SKM-1 treated with dmso at 0.1 percent for 144 hours (cell line): ENCODE results near the gene METTL1.
"Not testable (repeated sequence)": the region's sequence is repeated elsewhere in the genome, so short reads cannot be mapped to it uniquely, and the experiment has no call there.

ENCODE experiments used
- DNase-seq: peaks from one replicate; lab custom pipeline; 2025; ENCODE audit not compliant: unreplicated experiment; lab: John Stamatoyannopoulos, UW

The METTL1 gene

DNA sequence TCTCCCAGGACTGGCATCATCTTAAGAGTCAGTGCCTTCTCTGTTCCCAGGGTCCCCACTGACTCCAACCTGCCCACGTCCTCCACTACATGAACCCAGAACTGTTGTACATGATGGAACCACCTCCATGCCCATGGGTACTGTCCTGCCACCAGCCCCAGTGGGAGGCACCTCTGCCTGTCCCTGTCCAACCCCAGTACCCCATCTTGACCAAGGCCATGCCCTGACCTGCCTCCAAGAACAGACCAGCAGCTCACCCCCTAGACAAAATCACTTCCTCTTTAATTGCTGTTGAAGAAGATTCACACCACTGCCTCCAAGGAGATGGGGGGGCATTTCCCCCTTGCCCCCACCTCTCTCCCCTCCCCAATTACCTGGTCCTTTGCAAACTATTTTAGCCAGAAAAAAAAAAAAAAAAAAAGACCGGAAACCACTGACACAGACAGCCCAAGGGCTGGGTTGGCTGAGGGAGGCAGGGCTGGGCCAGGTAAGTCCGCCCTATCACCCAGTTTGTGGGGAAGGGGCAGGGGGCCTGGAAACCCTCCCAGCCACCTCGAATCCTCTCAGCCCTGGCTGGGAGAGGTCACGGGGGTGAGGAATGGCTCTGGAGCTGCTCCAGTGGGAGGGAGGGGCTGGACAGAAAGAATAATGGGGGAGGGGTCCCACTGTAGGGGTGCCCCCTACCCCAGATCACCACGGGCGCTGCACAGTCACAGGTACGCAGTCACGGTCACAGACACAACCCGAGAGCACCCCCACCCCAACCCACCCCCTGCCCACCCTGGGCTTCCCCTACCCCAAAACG is 46.8 kb downstream of the METTL1 start:
- DNase-seq = no peak

DNA sequence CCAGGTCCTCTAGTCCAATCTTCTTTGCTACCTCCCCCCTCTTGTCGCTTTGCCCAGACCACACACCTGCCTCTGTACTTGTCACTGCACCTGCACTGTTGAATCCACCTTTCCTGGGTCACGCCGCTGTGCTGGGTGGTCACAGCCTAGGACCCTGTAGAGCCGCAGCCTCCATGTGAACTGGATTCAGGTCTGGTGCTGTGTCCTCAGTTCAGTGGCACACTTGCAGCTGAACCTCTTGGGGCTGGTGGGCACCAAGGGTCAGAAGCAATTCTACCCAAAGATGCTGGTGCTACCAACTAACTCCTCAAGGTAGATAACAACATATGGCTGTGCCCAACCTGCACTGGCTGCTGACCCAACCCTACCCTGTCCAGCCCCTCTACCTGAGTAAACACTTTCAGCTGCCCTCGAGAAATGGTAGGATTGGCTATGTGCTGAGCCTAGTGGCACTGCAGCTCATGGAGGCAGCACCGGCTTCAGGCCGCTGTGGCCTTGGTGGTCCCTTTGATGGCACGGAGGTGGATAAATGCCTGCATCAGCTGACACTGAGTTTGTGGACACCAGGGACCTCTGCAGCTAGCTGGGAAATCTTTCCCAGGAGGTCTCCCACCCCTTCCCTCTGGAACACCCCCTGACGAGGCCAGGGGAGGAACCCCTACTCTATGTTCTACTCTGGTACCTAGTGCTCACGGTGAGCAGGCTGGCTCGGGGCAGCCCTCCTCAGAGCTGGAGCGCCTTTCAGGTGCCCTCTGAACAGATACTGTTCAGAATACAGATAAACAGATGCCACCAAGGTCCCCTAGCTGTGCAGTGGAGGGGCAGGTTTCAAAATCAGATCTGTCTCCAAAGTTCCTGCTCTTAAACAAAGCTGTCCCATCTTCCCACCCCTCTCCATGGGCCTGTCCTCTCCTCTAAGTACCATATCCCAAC is 47.6 kb downstream of the METTL1 start:
- DNase-seq = no peak

DNA sequence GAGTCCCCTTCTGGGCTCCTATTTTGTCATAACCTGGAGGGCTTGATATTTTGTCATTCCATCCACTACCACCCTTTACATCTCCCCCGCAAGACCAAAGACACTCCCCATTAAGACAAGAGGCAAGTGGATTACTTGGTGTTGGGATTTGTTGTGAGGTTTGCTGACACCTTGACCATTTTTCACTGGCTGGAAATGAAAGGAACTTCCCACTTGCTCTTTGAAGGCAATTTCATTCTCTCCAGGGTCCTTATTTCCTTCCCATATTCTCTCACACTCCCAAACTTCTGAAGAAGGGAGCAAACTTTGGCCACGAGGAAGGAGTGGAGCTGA is 48.3 kb downstream of the METTL1 start:
- DNase-seq = no peak

DNA sequence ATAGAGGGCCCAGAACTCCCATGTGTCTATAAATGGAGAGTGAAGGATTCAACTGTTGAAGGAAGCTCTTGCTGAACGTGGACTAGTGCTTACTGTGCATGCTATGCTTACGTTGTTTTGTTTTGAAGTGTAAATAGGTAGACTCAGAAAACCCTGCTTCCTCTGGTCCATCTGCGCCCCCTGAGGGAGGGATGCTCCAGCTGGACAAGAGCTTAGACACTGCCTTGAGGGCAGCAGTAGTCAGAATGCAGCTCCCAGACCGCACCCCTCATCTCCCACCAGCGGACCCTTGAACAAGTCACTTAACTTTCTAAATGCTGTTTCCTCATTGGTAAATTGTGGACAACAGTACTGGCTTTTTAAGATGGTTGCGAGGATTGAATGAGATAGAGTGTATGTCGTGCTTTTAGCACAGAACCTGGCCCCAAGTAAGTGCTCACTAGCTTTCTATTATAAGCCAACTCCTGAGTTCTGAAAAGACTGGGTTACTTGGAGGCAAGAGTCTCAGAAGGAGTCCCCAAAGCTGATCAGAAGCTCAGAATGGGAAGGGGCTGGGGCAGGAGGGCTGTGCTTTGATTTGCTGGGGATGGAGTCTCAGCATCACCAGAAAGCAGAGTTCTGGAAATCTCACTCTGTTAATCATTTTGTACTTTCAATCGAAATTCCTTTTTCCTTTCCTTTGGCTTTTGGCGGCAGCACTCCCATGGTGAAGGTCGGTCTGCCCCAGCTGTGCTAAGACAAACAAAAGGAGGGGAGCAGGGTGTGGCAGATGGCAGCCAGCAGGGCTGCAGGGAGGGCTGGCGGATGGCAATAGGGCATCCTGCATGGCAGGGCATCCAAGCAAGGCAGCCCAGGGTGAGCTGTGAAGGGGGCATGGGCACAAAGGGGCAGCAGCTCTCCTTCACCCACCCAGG is 48.9 kb downstream of the METTL1 start:
- DNase-seq = no peak

DNA sequence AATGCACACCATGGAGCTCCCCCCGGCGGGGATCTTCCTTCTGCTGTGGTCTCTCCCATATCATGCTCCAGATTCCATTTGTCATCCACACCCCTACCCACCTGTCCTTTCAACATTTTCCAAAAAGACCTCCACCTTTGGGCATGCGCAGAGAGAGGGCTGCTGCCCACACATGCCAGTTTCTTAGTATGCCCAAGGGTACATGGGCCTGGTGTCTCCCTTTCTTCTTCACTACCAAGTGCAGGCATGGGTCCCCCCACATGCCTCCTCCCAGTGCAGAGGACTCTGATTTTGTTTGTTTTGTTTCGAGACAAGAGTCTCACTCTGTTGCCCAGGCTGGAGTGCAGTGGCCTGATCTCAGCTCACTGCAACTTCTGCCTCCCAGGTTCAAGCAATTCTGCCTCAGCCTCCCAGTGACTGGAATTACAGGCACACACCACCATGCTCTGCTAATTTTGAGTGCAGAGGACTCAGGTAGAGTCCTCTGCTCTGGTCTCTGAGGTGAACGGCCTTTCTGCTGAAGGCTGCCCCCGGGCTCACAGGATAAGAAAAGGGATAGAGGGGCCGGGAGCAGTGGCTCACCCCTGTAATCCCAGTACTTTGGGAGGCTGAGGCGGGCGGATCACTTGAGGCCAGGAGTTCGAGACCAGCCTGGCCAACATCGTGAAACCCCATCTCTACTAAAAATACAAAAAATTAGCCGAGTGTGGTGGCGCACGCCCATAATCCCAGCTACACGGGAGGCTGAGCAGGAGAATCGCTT is 49.9 kb downstream of the METTL1 start:
- DNase-seq = not testable (repeated sequence)

DNA sequence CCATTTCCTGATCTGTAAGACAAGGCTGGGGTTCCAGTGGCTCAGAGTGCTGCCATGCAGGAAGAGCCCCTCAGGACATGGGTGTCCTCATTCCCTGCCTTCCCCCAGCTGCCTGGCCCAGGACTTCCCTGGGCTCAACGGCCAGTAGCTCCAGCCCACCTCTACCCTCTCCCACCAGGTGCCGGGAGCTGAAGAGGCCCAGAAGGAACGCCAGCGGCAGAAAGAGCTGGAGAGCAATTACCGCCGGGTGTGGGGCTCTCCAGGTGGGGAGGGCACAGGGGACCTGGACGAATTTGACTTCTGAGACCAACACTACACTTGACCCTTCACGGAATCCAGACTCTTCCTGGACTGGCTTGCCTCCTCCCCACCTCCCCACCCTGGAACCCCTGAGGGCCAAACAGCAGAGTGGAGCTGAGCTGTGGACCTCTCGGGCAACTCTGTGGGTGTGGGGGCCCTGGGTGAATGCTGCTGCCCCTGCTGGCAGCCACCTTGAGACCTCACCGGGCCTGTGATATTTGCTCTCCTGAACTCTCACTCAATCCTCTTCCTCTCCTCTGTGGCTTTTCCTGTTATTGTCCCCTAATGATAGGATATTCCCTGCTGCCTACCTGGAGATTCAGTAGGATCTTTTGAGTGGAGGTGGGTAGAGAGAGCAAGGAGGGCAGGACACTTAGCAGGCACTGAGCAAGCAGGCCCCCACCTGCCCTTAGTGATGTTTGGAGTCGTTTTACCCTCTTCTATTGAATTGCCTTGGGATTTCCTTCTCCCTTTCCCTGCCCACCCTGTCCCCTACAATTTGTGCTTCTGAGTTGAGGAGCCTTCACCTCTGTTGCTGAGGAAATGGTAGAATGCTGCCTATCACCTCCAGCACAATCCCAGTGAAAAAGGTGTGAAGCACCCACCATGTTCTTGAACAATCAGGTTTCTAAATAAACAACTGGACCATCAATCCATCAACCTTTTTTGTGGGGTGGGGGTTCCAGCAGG is 51.0 kb downstream of the METTL1 start:
- no peak for DNase-seq

DNA sequence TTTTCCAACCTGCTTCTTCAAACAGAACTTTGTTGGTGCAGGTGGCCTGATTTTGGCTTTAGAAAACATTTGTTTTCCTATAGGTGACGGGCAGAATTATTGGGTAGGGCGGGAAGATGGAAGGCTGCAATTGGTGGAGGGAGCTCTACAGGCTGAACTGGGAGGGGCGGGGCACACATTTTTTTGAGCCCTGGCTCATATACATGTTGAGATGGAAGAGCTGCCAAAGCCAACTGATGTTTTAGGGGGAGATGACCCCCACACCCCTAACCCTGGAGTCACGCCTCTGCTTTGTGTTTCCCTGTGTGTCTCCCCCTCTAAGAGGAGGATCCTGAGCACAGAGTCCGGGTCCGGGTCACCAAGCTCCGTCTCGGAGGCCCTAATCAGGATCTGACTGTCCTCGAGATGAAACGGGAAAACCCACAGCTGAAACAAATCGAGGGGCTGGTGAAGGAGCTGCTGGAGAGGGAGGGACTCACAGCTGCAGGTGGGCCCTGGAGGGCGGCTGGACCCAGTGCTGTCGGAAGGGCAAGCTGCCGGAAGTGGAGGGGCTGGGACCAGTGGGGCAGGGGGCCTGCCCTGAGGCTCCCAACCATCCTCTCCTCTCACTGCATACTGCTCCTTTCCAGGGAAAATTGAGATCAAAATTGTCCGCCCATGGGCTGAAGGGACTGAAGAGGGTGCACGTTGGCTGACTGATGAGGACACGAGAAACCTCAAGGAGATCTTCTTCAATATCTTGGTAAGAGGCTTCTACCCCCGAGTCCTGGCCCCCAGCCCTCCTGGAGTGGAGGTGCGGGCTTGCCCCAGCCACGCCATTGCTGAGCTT is 51.9 kb downstream of the METTL1 start:
- DNase-seq = no peak

DNA sequence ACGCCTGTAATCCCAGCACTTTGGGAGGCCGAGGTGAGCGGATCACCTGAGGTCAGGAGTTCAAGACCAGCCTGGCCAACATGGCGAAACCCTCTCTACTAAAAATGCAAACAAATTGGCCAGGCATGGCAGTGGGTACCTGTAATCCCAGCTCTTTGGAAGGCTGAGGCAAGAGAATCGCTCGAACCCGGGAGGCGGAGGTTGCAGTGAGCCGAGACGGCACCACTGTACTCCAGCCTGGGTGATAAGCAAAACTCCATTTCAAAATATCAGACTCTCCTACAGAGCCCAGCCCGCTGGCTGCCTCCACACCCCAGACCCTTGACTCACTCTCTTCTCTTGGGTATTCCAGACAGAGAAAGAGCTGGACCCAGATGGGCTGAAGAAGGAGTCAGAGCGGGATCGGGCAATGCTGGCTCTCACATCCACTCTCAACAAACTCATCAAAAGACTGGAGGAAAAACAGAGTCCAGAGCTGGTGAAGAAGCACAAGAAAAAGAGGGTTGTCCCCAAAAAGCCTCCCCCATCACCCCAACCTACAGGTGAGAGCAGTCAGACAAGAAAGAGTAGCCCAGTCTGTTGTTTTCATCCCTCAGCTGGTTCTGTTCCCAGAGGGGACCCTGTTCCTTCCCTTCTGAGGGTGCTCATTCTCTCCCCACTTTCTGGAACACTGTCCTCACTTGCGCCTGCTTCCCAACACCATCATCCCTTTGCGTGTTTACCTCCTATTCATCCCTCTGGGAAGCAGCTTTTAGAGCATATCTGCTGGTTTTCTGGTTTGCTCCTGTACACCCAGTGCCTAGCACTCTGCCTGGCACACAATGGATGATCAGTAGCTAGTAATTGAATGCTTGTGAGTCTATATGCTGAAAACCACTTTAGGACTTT is 53.0 kb downstream of the METTL1 start:
- no peak for DNase-seq
